HUES48 (cell line): ENCODE data around the gene PUS1.
"Not testable (repeated sequence)": the region's sequence is repeated elsewhere in the genome, so short reads cannot be mapped to it uniquely, and the experiment has no call there.

Experiments
- H3K27ac ChIP-seq: one replicate; pipeline ENCODE4 v1.7.0; 2013; ENCODE audit warnings: low read depth, low read length, inconsistent platforms
- H3K27me3 ChIP-seq: 2 replicates; pipeline ENCODE4 v1.6.1; 2013; ENCODE audit warnings: mild to moderate bottlenecking, low read length; ENCODE audit not compliant: control insufficient read depth, insufficient read depth
- H3K36me3 ChIP-seq: 2 replicates; pipeline ENCODE4 v1.6.1; 2013; ENCODE audit warnings: low read length; ENCODE audit not compliant: control insufficient read depth, insufficient read depth
- H3K4me1 ChIP-seq: 2 replicates; pipeline ENCODE4 v1.6.1; 2013; ENCODE audit warnings: mild to moderate bottlenecking, low read length; ENCODE audit not compliant: control insufficient read depth, insufficient read depth
- H3K4me3 ChIP-seq: 2 replicates; pipeline ENCODE4 v1.5.1; 2013; ENCODE audit warnings: mild to moderate bottlenecking, low read depth, low read length
- H3K9ac ChIP-seq: 2 replicates; pipeline ENCODE4 v1.6.1; 2013; ENCODE audit warnings: mild to moderate bottlenecking, low read depth, low read length, moderate library complexity
- H3K9me3 ChIP-seq: 2 replicates; pipeline ENCODE4 v1.6.1; 2013; ENCODE audit warnings: low read length; ENCODE audit not compliant: control insufficient read depth, insufficient read depth

PUS1 gene

DNA sequence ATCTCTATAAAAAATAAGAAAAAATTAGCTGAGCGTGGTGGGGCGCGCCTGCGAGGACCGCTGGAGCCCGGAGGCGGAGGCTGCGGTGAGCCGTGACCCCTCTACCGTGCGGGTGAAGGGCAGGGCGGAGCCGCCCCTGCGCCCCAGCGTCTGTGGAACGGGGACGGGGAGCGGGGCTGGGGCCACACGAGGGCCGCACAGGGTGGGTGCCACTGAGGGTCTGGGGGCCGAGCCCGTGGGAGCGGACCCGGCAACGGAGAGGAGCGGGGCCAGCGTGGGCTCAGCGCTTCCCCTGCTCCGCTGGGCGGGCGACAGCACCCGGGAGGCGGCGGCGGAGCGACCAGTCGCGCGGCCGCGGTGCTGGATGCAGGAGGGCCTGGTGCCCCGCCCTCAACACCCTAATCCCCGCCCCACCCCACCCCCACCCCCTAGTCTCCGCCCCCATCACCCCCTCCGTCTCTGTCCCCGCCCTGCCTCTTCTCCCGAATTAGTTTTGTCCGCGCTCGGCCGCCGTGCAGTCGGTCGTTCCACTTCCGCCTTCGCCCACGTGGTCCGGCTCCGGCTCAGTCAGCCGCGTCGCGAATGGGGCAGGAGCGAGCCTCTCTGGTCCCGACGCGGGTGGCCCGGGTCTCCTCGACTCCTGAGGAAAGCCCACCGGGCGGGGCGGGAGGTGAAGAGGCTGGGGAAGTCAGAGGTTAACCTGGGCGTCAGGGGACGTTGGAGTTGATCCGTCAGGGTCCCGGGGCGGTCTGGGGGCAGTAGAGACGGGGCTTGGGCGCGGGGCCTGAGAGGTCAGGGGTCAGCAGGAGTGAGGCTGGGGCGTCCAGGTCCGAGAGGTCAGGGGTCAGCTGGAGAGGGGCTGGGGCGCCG is at the start of gene PUS1:
PUS1 (plus strand) TSS at position 566 of the 870 bp plus-strand sequence. CDS start 447 bp downstream, outside the sequence.
- Histone ChIP-seq H3K4me1 (no peaks in the 10 kb centered on the region), H3K36me3 (peaks cover 31% of the 10 kb centered on the region), H3K4me3 (peak within 1 kb of the TSS; percentile 93), H3K9ac (peak within 1 kb of the TSS; percentile 84), H3K9me3 (no peaks in the 10 kb centered on the region), H3K27ac (peak within 1 kb of the TSS; percentile 77), H3K27me3 (no peaks in the 10 kb centered on the region)

DNA sequence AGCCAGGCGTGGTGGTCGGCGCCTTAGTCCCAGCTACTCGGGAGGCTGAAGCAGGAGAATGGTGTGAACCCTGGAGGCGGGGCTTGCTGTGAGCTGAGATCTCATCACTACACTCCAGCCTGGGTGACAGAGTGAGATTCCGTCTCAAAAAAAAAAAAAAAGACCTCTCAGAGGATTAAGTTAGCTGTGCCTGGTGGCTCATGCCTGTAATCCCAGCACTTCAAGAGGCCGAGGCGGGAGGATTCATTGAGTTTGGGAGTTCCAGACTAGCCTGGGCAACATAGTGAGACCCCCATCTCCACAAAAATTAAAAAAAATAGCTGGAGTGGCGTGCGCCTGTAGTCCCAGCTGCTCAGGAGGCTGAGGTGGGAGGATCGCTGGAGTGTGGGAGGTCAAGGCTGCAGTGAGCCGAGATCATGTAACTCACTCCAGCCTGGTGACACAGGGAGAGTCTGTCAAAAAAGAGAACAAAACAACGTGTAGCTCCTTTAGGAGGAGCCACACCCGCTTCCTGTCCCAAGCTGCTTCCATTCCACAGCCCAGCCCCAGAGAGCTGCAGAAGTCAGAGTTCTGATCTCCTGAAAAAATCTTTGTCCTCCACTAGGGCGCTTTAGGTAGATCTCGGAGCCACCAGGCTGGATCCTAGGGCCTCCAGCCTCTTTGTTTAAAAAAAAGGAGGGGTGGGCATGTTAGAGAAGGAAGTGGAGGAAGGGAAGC is 46.1 kb upstream of the PUS1 start:
- Histone ChIP-seq H3K27ac (no peak overlapping the region), H3K9me3 (peaks cover 8% of the 10 kb centered on the region)

DNA sequence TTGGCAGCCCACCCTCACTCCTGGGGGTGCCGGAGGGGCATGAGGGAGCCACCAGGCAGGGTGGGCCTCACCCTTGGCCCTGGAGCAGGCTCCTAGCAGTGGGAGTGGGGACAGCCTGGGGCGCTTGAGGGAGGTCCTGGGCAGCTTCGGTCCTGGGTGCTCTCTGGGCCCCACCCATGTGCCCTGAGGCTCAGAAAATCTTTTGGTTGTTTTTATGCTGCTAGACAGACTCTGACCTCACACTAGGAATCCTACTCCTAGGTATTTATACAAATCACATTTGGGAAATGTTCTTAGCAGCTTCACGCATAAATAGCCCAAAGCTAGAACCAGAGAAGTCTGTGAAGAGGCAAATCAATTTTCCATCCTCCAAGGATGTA is 45.6 kb upstream of the PUS1 start:
- no peaks in the 10 kb centered on the region for H3K36me3 ChIP-seq
- H3K4me1 ChIP-seq = peaks cover 8% of the 10 kb centered on the region; the same call in 1 of the 2 replicates
- H3K27me3 ChIP-seq = no peaks in the 10 kb centered on the region
- H3K27ac ChIP-seq = no peak overlapping the region
- H3K9ac ChIP-seq = no peak overlapping the region
- peaks cover 8% of the 10 kb centered on the region for H3K9me3 ChIP-seq
- H3K4me3 ChIP-seq = no peak overlapping the region

More for the DNA sequence above, 46.1 kb upstream of the PUS1 start:
- H3K36me3 ChIP-seq = no peaks in the 10 kb centered on the region
- H3K27me3 ChIP-seq = no peaks in the 10 kb centered on the region
- no peak overlapping the region for H3K9ac ChIP-seq
- peaks cover 13% of the 10 kb centered on the region; the same call in 1 of the 2 replicates for H3K4me1 ChIP-seq
- H3K4me3 ChIP-seq = no peak overlapping the region

DNA sequence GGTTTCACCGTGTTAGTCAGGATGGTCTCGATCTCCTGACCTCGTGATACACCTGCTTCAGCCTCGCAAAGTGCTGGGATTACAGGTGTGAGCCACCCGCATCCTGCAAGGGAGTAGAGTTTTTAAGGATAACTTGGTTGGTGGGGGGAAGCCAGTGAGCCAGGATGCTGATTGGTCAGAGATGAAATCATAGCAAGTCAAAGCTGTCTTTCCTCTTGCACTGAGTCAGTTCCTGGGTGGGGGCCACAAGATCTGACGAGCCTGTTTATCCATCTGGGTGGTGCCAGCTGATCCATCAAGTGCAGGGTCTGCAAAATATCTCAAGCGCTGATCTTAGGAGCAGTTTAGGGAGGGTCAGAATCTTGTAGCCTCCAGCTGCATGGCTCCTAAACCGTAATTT is 44.0 kb upstream of the PUS1 start:
- H3K27me3 ChIP-seq, H3K36me3 ChIP-seq, H3K9me3 ChIP-seq, H3K27ac ChIP-seq, H3K9ac ChIP-seq, H3K4me1 ChIP-seq, H3K4me3 ChIP-seq: not testable (repeated sequence)

DNA sequence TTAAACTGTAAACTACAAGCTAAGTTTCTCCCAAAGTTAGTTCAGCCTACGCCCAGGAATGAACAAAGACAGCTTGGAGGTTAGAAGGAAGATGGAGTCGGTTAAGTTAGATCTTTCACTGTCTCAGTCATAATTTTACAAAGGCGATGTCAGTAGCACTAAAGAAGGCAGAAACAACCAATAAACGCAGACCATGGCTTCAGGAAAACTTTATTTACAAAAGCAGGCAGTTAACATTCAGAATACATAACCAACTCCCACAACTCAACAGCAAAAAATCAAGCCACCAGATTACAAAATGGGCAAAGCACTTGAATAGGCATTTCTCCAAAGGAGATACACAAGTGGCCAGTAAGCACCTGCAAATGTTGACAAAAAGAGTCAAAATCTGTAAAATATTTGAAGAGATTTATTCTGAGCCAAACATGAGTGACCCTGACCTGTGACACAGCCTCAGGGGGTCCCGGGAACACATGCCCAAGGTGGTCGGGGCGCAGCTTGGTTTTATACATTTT is 43.5 kb upstream of the PUS1 start:
- Histone ChIP-seq H3K27ac (no peak overlapping the region), H3K9ac (no peak overlapping the region), H3K27me3 (no peaks in the 10 kb centered on the region), H3K4me3 (no peak overlapping the region), H3K4me1 (0 out of 2 replicates have a peak, but pooled peaks cover 2% of the 10 kb centered on the region), H3K9me3 (peaks cover 8% of the 10 kb centered on the region), H3K36me3 (no peaks in the 10 kb centered on the region)

DNA sequence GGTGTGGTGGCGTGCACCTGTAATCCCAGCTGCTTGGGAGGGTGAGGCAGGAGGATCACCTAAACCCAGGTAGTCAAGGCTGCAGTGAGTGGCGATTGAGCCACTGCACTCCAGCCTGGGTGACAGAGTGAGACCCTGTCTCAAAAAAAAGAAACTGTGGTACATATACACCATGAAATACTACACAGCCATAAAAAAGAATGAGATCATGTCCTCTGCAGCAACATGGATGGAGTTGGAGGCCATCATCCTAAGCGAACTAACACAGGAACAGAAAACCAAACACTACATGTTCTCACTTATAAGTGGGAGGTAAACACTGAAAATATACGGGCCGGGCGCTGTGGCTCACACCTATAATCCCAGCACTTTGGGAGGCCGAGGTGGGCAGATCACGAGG is 37.4 kb upstream of the PUS1 start:
- not testable (repeated sequence) for H3K4me3 ChIP-seq, H3K9ac ChIP-seq, H3K27ac ChIP-seq, H3K36me3 ChIP-seq, H3K27me3 ChIP-seq, H3K9me3 ChIP-seq, H3K4me1 ChIP-seq

DNA sequence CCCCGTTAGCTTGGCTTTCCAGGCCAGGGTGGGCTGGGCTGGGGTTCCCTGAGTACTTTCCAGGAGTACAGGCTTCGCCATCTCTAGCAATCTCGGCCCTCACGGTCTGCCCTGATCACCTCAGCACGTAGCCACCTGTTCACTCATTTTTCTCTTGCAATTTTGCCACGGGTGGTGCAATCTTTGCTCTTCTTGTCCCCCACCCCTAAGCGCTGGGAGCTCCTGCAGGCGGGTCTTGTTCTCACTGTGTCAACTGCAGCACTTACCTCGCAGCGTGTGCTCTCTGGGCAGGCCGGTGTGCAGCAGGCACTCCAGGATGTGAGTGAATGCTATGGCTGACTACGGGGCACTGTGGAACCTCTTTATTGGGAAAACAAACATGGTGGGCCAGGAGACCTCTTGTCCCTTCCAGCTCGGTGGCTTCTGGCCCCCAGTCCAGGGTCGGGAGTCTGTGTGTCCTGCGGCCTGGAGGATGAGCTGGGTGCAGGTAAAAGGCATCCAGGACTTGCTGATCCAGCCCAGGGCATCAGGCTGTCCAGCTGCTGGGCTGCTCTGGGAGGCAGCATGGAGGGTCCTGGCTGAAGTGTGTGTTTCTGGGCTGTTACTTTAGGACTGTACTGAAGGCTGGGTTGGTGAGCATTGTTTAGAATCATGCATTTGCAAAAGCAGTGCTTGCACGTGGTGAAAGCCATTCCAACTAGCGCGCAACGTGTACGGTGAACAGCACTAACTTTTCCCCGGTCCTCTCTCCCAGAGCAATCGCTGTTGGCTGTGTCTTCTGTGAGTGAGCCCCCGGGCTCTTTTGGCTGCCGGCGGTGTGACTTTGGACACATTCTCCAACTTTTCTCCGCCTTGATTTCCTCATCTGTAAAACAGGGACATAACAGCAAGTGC is 36.1 kb upstream of the PUS1 start:
- Histone ChIP-seq H3K36me3 (0 out of 2 replicates have a peak, but pooled peaks cover 6% of the 10 kb centered on the region), H3K4me1 (0 out of 2 replicates have a peak, but pooled peaks cover 10% of the 10 kb centered on the region), H3K27me3 (no peaks in the 10 kb centered on the region), H3K4me3 (no peak overlapping the region), H3K27ac (no peak overlapping the region), H3K9ac (no peak overlapping the region), H3K9me3 (no peaks in the 10 kb centered on the region)

DNA sequence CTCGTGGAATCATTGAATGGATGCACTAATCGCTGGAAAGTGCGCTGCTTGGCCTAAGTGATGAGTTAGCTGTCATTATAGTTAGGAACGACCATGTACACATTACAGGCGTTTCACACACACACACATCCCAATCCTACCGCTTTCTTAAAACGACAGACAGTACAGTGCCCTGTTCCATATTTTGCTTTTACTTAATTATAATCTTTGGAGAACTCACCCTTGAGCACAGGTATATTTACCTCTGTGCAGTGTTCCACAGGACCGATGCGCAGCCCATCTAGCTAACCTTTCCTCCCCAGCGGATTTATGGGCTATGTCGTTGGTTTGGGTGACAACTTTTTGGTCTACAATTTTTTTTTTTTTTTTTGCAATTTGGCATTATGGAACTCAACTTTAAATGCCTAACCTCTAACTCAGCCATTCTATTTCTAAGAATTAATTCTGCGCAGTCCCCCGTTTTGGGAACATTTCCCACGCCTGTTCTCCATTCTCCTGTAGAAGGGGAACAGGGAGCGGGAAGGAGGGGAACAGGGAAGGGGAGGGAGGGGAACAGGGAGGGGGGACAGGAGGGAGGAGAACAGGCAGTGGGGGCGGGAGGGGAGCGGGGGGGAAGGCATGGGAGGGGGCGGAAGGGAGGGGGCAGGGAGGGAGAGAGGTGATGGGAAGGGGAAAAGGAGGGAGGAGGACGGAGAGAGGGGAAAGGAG is 35.3 kb upstream of the PUS1 start:
- no peaks in the 10 kb centered on the region for H3K9me3 ChIP-seq
- H3K4me3 ChIP-seq = no peak overlapping the region
- no peak overlapping the region for H3K27ac ChIP-seq
- H3K36me3 ChIP-seq = 0 out of 2 replicates have a peak, but pooled peaks cover 6% of the 10 kb centered on the region
- H3K27me3 ChIP-seq = no peaks in the 10 kb centered on the region
- H3K9ac ChIP-seq = no peak overlapping the region
- 0 out of 2 replicates have a peak, but pooled peaks cover 10% of the 10 kb centered on the region for H3K4me1 ChIP-seq

DNA sequence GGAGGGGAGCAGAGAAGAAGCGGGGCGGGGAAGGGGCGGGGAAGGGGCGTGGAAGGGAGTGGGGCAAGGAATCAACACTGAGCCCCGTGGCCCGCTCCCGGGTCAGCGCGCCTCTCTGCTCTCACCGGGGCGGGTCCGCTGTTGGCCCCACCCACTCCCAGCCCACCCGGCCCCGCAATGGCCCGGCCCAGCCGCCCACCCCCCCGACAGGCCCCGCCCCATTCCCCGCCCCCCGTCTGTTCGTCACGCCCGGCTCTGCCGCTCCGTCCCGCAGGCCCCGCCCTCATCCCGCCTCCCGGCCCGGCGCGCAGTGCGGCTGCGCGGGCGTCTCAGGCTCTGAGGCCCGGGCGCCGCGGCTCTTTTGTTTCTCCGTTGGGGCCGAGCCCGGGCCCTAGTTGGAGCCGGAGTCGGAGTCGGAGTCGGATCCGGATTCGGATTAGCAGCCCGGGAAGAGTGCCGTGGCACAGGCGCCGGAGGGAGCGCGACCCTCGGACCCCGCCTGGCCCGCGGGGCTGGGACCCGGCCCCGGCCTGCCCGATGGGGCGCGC is 34.7 kb upstream of the PUS1 start, which contains the start of gene ULK1:
ULK1 (plus strand) TSS at position 310 of the 548 bp plus-strand sequence. CDS start 380 bp downstream, outside the sequence.
- 0 out of 2 replicates have a peak, but pooled peaks cover 6% of the 10 kb centered on the region for H3K36me3 ChIP-seq
- H3K27ac ChIP-seq = peak within 1 kb of the TSS; percentile 93

More for the DNA sequence above, 34.7 kb upstream of the PUS1 start, which contains the start of gene ULK1:
- 0 out of 2 replicates have a peak, but pooled peaks cover 8% of the 10 kb centered on the region for H3K4me1 ChIP-seq
- peak within 1 kb of the TSS; percentile 72 for H3K4me3 ChIP-seq
- no peaks in the 10 kb centered on the region for H3K27me3 ChIP-seq
- H3K9me3 ChIP-seq = no peaks in the 10 kb centered on the region
- peak within 1 kb of the TSS; percentile 70; the same call in 1 of the 2 replicates for H3K9ac ChIP-seq
